SK-N-SH (cell line): ENCODE results near the gene SIRPA. TPM values are rescaled to one million over a fixed set of nuclear protein-coding genes. Genes with fewer than 3 reads are reported as not detected.

Experiments used
- CTCF ChIA-PET: fragments of 300-600, 350-600 bp; formaldehyde crosslinking; extraction: SDS; loops from one replicate; lab custom pipeline; 2021; lab: Yijun Ruan, JAX
- POLR2A ChIA-PET: fragments of 350-600 bp; sonication (Branson Sonifier 250); formaldehyde crosslinking; extraction: SDS; loops from one replicate; lab custom pipeline; 2020; ENCODE audit warnings: antibody characterized with exemption, inconsistent platforms; lab: Yijun Ruan, JAX
- DNase-seq: peaks from one replicate; pipeline ENCODE4 v3.0.0; 2012
- H2AFZ ChIP-seq: fragments of 200-600 bp; sonication (generic); 2 replicates; pipeline ENCODE4 v1.8.1; 2016; ENCODE audit warnings: antibody characterized with exemption, mild to moderate bottlenecking, low read depth
- H3F3A ChIP-seq: fragments of 200-600 bp; sonication (generic); replicated peaks from 2 replicates; pipeline ENCODE3; 2016; ENCODE audit warnings: antibody characterized with exemption, mild to moderate bottlenecking; ENCODE audit not compliant: insufficient read depth
- H3K27ac ChIP-seq, 2 experiments: fragments of 200-500 bp in 1 of 2; fragments of 200-600 bp in 1 of 2; sonication (Bioruptor generic) in 1 of 2; sonication (generic), shearing (Covaris generic) in 1 of 2; 2 replicates each; pipeline versions ENCODE4 v1.5.1 to v1.6.1; 2014 to 2016; ENCODE audit warnings: low read depth in 2 of 2, inconsistent platforms in 1 of 2, low read length in 1 of 2, mild to moderate bottlenecking in 1 of 2, mixed read lengths in 1 of 2
- H3K27me3 ChIP-seq: fragments of 200-600 bp; sonication (generic), shearing (Covaris generic); 2 replicates; pipeline ENCODE4 v1.6.1; 2016; ENCODE audit warnings: mixed run types; ENCODE audit not compliant: insufficient read depth
- H3K36me3 ChIP-seq, 2 experiments: fragments of 200-500 bp in 1 of 2; fragments of 200-600 bp in 1 of 2; sonication (Bioruptor generic) in 1 of 2; sonication (generic) in 1 of 2; replicated peaks in 1 of 2; 2 replicates each; pipeline versions ENCODE3 to v1.5.1; 2014 to 2016; ENCODE audit warnings: low read length in 1 of 2, mild to moderate bottlenecking in 1 of 2; ENCODE audit not compliant: insufficient read depth in 2 of 2, control insufficient read depth in 1 of 2
- H3K4me1 ChIP-seq, 2 experiments: fragments of 200-500 bp in 1 of 2; fragments of 200-600 bp in 1 of 2; sonication (Bioruptor generic) in 1 of 2; sonication (generic), shearing (Covaris generic) in 1 of 2; 2 replicates each; pipeline versions ENCODE4 v1.5.1 to v1.6.1; 2014 to 2016; ENCODE audit warnings: low read depth in 1 of 2, low read length in 1 of 2, mixed run types in 1 of 2; ENCODE audit not compliant: insufficient read depth in 2 of 2, control insufficient read depth in 1 of 2
- H3K4me2 ChIP-seq: fragments of 200-600 bp; sonication (generic), shearing (Covaris generic); 2 replicates; pipeline ENCODE4 v1.6.1; 2017; ENCODE audit warnings: mixed run types
- H3K4me3 ChIP-seq, 2 experiments: fragments of 200-500 bp in 1 of 2; fragments of 200-600 bp in 1 of 2; sonication (Bioruptor generic) in 1 of 2; sonication (generic), shearing (Covaris generic) in 1 of 2; 2 replicates each; pipeline versions ENCODE4 v1.5.1 to v1.8.1; 2014 to 2016; ENCODE audit warnings: low read depth in 2 of 2, inconsistent platforms in 1 of 2, low read length in 1 of 2, mild to moderate bottlenecking in 1 of 2, mixed read lengths in 1 of 2, moderate library complexity in 1 of 2
- H3K79me2 ChIP-seq: fragments of 200-600 bp; sonication (generic); 2 replicates; pipeline ENCODE4 v1.8.1; 2017; ENCODE audit warnings: mild to moderate bottlenecking; ENCODE audit not compliant: insufficient read depth
- H3K9ac ChIP-seq: fragments of 200-600 bp; sonication (generic); 2 replicates; pipeline ENCODE4 v1.6.1; 2017; ENCODE audit warnings: mixed run types
- H3K9me2 ChIP-seq: fragments of 200-600 bp; sonication (generic); 2 replicates; pipeline ENCODE4 v1.6.1; 2017; ENCODE audit warnings: mixed run types
- H3K9me3 ChIP-seq: fragments of 200-600 bp; sonication (generic); 2 replicates; pipeline ENCODE4 v1.6.1; 2017; ENCODE audit warnings: mixed run types, mild to moderate bottlenecking, moderate library complexity
- H4K20me1 ChIP-seq: fragments of 200-600 bp; sonication (generic); 2 replicates; pipeline ENCODE4 v1.6.1; 2017; ENCODE audit warnings: mild to moderate bottlenecking, mixed run types; ENCODE audit not compliant: insufficient read depth
- CHD2 ChIP-seq: fragments of 150-350 bp; IDR thresholded peaks from 2 replicates; pipeline ENCODE4 v1.6.1; 2018; ENCODE audit warnings: low read length; ENCODE audit not compliant: partially characterized antibody
- EP300 ChIP-seq, 2 experiments: IDR thresholded peaks; 2 replicates each; pipeline versions ENCODE4 v1.4.0 to v1.6.1; 2012; ENCODE audit warnings: borderline replicate concordance in 1 of 2, low read depth in 1 of 2, low read length in 1 of 2
- FOXJ3 ChIP-seq: sonication (generic); formaldehyde crosslinking; IDR thresholded peaks from 2 replicates; pipeline ENCODE4 v1.5.1; 2020; ENCODE audit warnings: mild to moderate bottlenecking, missing genetic modification reagents
- GABPA ChIP-seq: IDR thresholded peaks from 2 replicates; pipeline ENCODE4 v1.4.0; 2012; ENCODE audit warnings: low read depth, mild to moderate bottlenecking
- GATA2 ChIP-seq: sonication (generic); formaldehyde crosslinking; IDR thresholded peaks from 2 replicates; pipeline ENCODE4 v1.5.0; 2020; ENCODE audit warnings: mild to moderate bottlenecking, missing genetic modification reagents
- IRF3 ChIP-seq: fragments of 150-350 bp; IDR thresholded peaks from 2 replicates; pipeline ENCODE4 v1.6.1; 2016; ENCODE audit warnings: mild to moderate bottlenecking, low read depth, low read length
- RCOR1 ChIP-seq: fragments of 150-350 bp; IDR thresholded peaks from 2 replicates; pipeline ENCODE4 v1.6.1; 2017; ENCODE audit warnings: antibody characterized with exemption, low read length
- REST ChIP-seq: IDR thresholded peaks from 2 replicates; pipeline ENCODE4 v1.6.1; 2012; ENCODE audit warnings: mild to moderate bottlenecking, low read depth, low read length, moderate library complexity
- RFX5 ChIP-seq: IDR thresholded peaks from 2 replicates; pipeline ENCODE4 v1.6.1; 2012; ENCODE audit warnings: mild to moderate bottlenecking, improper control_type of control experiment, low read length
- RXRA ChIP-seq: IDR thresholded peaks from 2 replicates; pipeline ENCODE4 v1.4.0; 2012; ENCODE audit warnings: low read depth, mild to moderate bottlenecking, borderline replicate concordance
- TCF12 ChIP-seq: IDR thresholded peaks from 2 replicates; pipeline ENCODE4 v1.4.0; 2012
- TEAD4 ChIP-seq: IDR thresholded peaks from 2 replicates; pipeline ENCODE4 v1.4.0; 2012; ENCODE audit warnings: mild to moderate bottlenecking, borderline replicate concordance; ENCODE audit not compliant: insufficient read depth
- WGBS: methylation state at CpG from one replicate; pipeline ENCODE4 v1.1.6; 2017; ENCODE audit warnings: low lambda C conversion rate; 5-methylcytosine and 5-hydroxymethylcytosine counted together
- polyA plus RNA-seq, 3 experiments: library from polyadenylated mRNA; depleted of rRNA; stranded (reverse); fragments of >200 nt; gene quantifications; 2 replicates each; pipeline ENCODE4 v1.2.3, GENCODE V29; 2012

SIRPA gene
- polyA plus RNA-seq, 1 of the 3 experiments (the other 2 are of a cell fraction) = 9.1 TPM

DNA sequence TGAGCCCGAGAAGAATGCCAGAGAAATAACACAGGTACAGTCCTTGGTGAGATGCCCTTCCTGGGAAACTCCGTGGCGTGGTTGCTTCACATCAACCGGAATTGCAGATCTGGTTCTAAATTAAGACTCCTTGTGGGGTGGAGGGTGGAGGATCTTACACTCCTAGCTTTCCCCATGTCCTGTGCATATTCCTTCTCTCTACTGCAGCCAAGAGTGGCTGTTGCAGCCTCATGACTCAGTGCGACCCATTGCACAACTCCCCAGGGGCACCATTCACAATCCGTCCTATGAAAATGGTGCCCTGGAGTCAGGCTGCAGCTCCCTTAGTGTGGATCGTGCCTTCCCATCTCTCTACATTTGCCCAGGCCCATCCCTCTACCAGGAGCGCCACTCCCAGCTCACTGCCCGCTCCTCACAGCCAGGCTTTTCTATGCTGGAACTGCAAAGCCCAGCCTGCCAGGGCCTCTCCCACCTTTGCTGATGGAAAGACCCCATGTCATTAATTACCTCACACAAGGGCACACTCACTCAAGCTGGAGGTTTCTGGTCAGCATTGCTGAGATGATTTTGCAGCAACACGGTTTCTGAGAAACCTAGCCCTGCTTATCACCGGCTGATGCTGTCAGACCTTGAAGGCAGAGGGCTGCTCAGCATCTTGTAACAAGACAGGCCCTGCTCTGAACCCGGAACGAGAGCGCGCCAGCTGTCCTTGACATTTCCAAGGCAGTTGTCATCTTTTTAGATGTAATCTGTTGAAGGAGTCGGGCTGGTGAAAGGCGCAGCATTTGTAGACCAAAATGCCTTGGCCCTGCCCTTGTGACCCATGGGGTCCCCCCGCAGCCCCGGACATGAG lies 39.7 kb downstream of the SIRPA start:
- TF ChIP-seq RFX5 (no peak), RCOR1 (peak; percentile 67), TCF12 (peak; percentile 6; the same call in 1 of the 2 replicates), IRF3 (no peak), TEAD4 (no peak), EP300 (IDR thresholded peaks at IDR 0.05; ENCODE audit: borderline replicate concordance in 1 of 2, low read depth in 1 of 2, low read length in 1 of 2) (peak in 1 of 2 experiments; percentile 81; a peak in 1 of 4 replicates), CHD2 (peak; percentile 65), RXRA (no peak), GATA2 (CRISPR knock-in tag) (peak; percentile 92), FOXJ3 (CRISPR knock-in tag) (peak; percentile 46; the same call in 1 of the 2 replicates), REST (no peak), GABPA (no peak)
- Histone ChIP-seq H3K36me3 (peaks cover 0 to 6% of the 10 kb centered on the region in 2 experiments), H3K27me3 (no peaks in the 10 kb centered on the region), H3F3A (peaks cover 5% of the 10 kb centered on the region), H3K9me2 (no peaks in the 10 kb centered on the region), H2AFZ (no peak overlapping the region), H3K79me2 (no peaks in the 10 kb centered on the region), H3K4me3 (no peak overlapping the region; a peak in 1 of 4 replicates), H3K4me2 (no peak overlapping the region), H3K9me3 (no peaks in the 10 kb centered on the region), H3K9ac (no peak overlapping the region), H3K4me1 (peaks cover 13 to 53% of the 10 kb centered on the region in 2 experiments; a peak in 3 of 4 replicates), H4K20me1 (no peaks in the 10 kb centered on the region; the same call in 1 of the 2 replicates), H3K27ac (peak overlapping the region in 1 of 2 experiments; percentile 84; a peak in 2 of 4 replicates)
- ChIA-PET CTCF (interaction anchor here (0.7 to 2.2 kb wide), 13 partner anchors 19 to 237 kb away, joined by 3 to 15 read pairs (median 3); no protein-coding TSS in a partner anchor), POLR2A (interaction anchor here (1.0 to 1.2 kb wide), 2 partner anchors 19 to 40 kb away, joined by 3 read pairs; no protein-coding TSS in a partner anchor)
- DNase-seq = peak; percentile 60
- WGBS = 60% methylated on average over 19 of the region's 19 CpGs
